GM12878 (cell line): ENCODE measurements around the gene LDB3. TPM values are rescaled to one million over a fixed set of nuclear protein-coding genes. Genes with fewer than 3 reads are reported as not detected.

Experiments
- ATAC-seq: fragments of 200-7000 bp; cut with Tn5 transposase; 3 replicates; pipeline ENCODE4 v1.9.1; 2020; ENCODE audit warnings: mild to moderate bottlenecking, moderate library complexity
- BruUV-seq: library from RNA; stranded (reverse); fragments of 400-500 nt; replicated peaks from 2 replicates; lab custom pipeline; 2021; lab: Mats Ljungman, UMichigan
- CTCF ChIA-PET: fragments of 300-600 bp; sonication (Branson Sonifier 250); formaldehyde crosslinking; extraction: SDS; loops from one replicate; lab custom pipeline; 2021; ENCODE audit warnings: inconsistent platforms; lab: Yijun Ruan, JAX
- POLR2A ChIA-PET: fragments of 350-600 bp; formaldehyde crosslinking; extraction: SDS; loops from one replicate; lab custom pipeline; 2021; ENCODE audit warnings: inconsistent platforms; lab: Charles Lee
- RAD21 ChIA-PET: fragments of 300-600 bp; sonication (Branson Sonifier 250); formaldehyde crosslinking; loops from one replicate; lab custom pipeline; 2023; ENCODE audit warnings: antibody characterized with exemption; ENCODE audit not compliant: unreplicated experiment; lab: Charles Lee
- SMC1A ChIA-PET: fragments of 300-600 bp; sonication (Branson Sonifier 250); formaldehyde crosslinking; loops from one replicate; lab custom pipeline; 2023; ENCODE audit not compliant: unreplicated experiment, uncharacterized antibody; lab: Charles Lee
- DNase-seq: peaks from one replicate; pipeline ENCODE4 v3.0.0-alpha.2; 2011; ENCODE audit warnings: low read depth, low spot score
- FAIRE-seq: peaks from 3 replicates; lab custom pipeline; 2011; peaks lifted over from hg19 to GRCh38; lab: Jason Lieb, UNC
- H2AFZ ChIP-seq: 2 replicates; pipeline ENCODE4 v1.6.0; 2011; ENCODE audit warnings: low read depth, low read length, control low read depth; ENCODE audit not compliant: control insufficient read depth
- H3K27ac ChIP-seq: 2 replicates; pipeline ENCODE4 v1.5.1; 2011; ENCODE audit warnings: control low read depth; ENCODE audit not compliant: control insufficient read depth, insufficient read depth
- H3K27me3 ChIP-seq, 2 experiments: replicated peaks in 1 of 2; 2 replicates each; pipeline versions ENCODE4 v1.6.0 to v1.6.1; 2011; ENCODE audit warnings: low read length in 1 of 2; ENCODE audit not compliant: control insufficient read depth in 2 of 2, insufficient read depth in 2 of 2
- H3K36me3 ChIP-seq, 2 experiments: 2 replicates each; pipeline ENCODE4 v1.5.1; 2011; ENCODE audit warnings: low read length in 1 of 2; ENCODE audit not compliant: control insufficient read depth in 2 of 2, insufficient read depth in 2 of 2
- H3K4me1 ChIP-seq: 2 replicates; pipeline ENCODE4 v1.6.1; 2011; ENCODE audit warnings: mild to moderate bottlenecking, low read length, moderate library complexity, mixed read lengths; ENCODE audit not compliant: control insufficient read depth, insufficient read depth
- H3K4me2 ChIP-seq: 2 replicates; pipeline ENCODE4 v1.6.0; 2011; ENCODE audit warnings: control low read depth; ENCODE audit not compliant: control insufficient read depth, insufficient read depth
- H3K4me3 ChIP-seq: fragments of 200-600 bp; sonication (generic); 2 replicates; pipeline ENCODE4 v1.5.1; 2016
- H3K79me2 ChIP-seq: 2 replicates; pipeline ENCODE4 v1.6.0; 2011; ENCODE audit warnings: low read length; ENCODE audit not compliant: control insufficient read depth, insufficient read depth
- H3K9ac ChIP-seq: 2 replicates; pipeline ENCODE4 v1.8.0; 2011; ENCODE audit warnings: low read length, control low read depth, mixed read lengths; ENCODE audit not compliant: control insufficient read depth, insufficient read depth
- H3K9me3 ChIP-seq: replicated peaks from 3 replicates; pipeline ENCODE4 v1.5.1; 2011; ENCODE audit warnings: mild to moderate bottlenecking, low read length; ENCODE audit not compliant: control insufficient read depth, insufficient read depth
- H4K20me1 ChIP-seq: 2 replicates; pipeline ENCODE4 v1.6.0; 2011; ENCODE audit not compliant: control insufficient read depth, insufficient read depth
- BCL11A ChIP-seq: IDR thresholded peaks from 2 replicates; pipeline ENCODE4 v1.6.1; 2011; ENCODE audit warnings: low read depth, low read length
- BCLAF1 ChIP-seq: fragments of 450-650 bp; IDR thresholded peaks from 2 replicates; pipeline ENCODE4 v1.6.1; 2017; ENCODE audit warnings: antibody characterized with exemption, mild to moderate bottlenecking, moderate library complexity
- CBFB ChIP-seq: IDR thresholded peaks from 2 replicates; pipeline ENCODE4 v1.6.1; 2016; ENCODE audit warnings: antibody characterized with exemption, low read depth
- CHD1 ChIP-seq: IDR thresholded peaks from 2 replicates; pipeline ENCODE4 v1.6.1; 2012; ENCODE audit warnings: low read depth, low read length, improper control_type of control experiment
- E2F8 ChIP-seq: fragments of 450-650 bp; IDR thresholded peaks from 2 replicates; pipeline ENCODE4 v1.6.1; 2018; ENCODE audit warnings: mild to moderate bottlenecking, low read depth, moderate library complexity; ENCODE audit not compliant: partially characterized antibody
- EP300 ChIP-seq, 2 experiments: fragments of 150-350 bp in 1 of 2; IDR thresholded peaks; 2 replicates each; pipeline ENCODE4 v1.6.1; 2011 to 2012; ENCODE audit warnings: low read depth in 2 of 2, low read length in 2 of 2, borderline replicate concordance in 1 of 2, improper control_type of control experiment in 1 of 2, inconsistent platforms in 1 of 2; ENCODE audit not compliant: control insufficient read depth in 1 of 2
- EZH2 ChIP-seq: IDR thresholded peaks from 2 replicates; pipeline ENCODE4 v1.6.1; 2012; ENCODE audit warnings: low read depth, mild to moderate bottlenecking, control low read depth, inconsistent platforms, low read length, borderline replicate concordance; ENCODE audit not compliant: control insufficient read depth
- FOS ChIP-seq: IDR thresholded peaks from 3 replicates; pipeline ENCODE4 v1.6.1; 2011; ENCODE audit warnings: borderline replicate concordance; ENCODE audit not compliant: insufficient read length; ENCODE audit errors: extremely low read depth
- FOXK2 ChIP-seq: fragments of 450-650 bp; IDR thresholded peaks from 2 replicates; pipeline ENCODE4 v1.6.1; 2017; ENCODE audit warnings: mild to moderate bottlenecking, moderate library complexity
- LARP7 ChIP-seq: fragments of 450-650 bp; IDR thresholded peaks from 2 replicates; pipeline ENCODE4 v1.6.1; 2017; ENCODE audit warnings: mild to moderate bottlenecking
- NFIC ChIP-seq: IDR thresholded peaks from 2 replicates; pipeline ENCODE4 v1.6.1; 2012; ENCODE audit warnings: low read depth, mild to moderate bottlenecking, inconsistent platforms, low read length, moderate library complexity
- SIN3A ChIP-seq: IDR thresholded peaks from 2 replicates; pipeline ENCODE4 v1.6.1; 2012; ENCODE audit warnings: low read depth, low read length, improper control_type of control experiment
- SMAD1 ChIP-seq: fragments of 450-650 bp; IDR thresholded peaks from 2 replicates; pipeline ENCODE4 v1.6.1; 2018; ENCODE audit warnings: mild to moderate bottlenecking, low read depth; ENCODE audit not compliant: partially characterized antibody
- SUPT20H ChIP-seq: IDR thresholded peaks from 2 replicates; pipeline ENCODE4 v1.6.1; 2011; ENCODE audit warnings: low read depth, mild to moderate bottlenecking, low read length, moderate library complexity, borderline replicate concordance; ENCODE audit not compliant: control insufficient read depth
- WGBS: methylation state at CpG from one replicate; pipeline ENCODE4 v1.1.6; 2016; ENCODE audit warnings: low lambda C conversion rate; ENCODE audit not compliant: insufficient replicate concordance, insufficient coverage; ENCODE audit errors: missing lambda C conversion rate; 5-methylcytosine and 5-hydroxymethylcytosine counted together
- in situ Hi-C: fragments of 300-500 bp; cut with MboI; formaldehyde crosslinking; loops from 9 replicates; pipeline ENCODE4 v1.14.3; 2018; ENCODE audit warnings: mixed read lengths
- intact Hi-C: fragments of 100-400 bp; cut with micrococcal nuclease; formaldehyde crosslinking; loops from one replicate; pipeline ENCODE4 v1.14.2; 2022; ENCODE audit not compliant: unreplicated experiment
- polyA plus RNA-seq, 11 experiments: library from polyadenylated mRNA; depleted of rRNA in 4 of 11; unstranded in 6 of 11; stranded (reverse) in 5 of 11; fragments of >200 nt; fragmentation: Nextera tagmentation in 4 of 11; fragmentation: Illumina TruSeq in 1 of 11; extraction: Ambion mirVana in 4 of 11; extraction: Trizol in 1 of 11; gene quantifications; 1 replicate in 1 of 11; 2 replicates in 10 of 11; pipeline versions ENCODE4 v1.2.1 to v1.2.3, GENCODE V29; 2011 to 2016; ENCODE audit warnings: inconsistent platforms in 2 of 11, missing spikeins in 2 of 11, low read depth in 1 of 11
- total RNA-seq, 4 experiments: library from RNA; depleted of rRNA in 3 of 4; stranded (reverse); fragments of >200 nt in 3 of 4; fragmentation: Illumina TruSeq in 1 of 4; extraction: Trizol in 1 of 4; gene quantifications; 2 replicates each; pipeline versions ENCODE4 v1.2.1 to v1.2.3, GENCODE V29; 2013 to 2021
- TF ChIP-seq, protein P1 (sequence below): IDR thresholded peaks from 2 replicates; pipeline ENCODE4 v1.6.1; 2011; ENCODE audit warnings: low read depth, low read length, improper control_type of control experiment, borderline replicate concordance
- TF ChIP-seq, protein P2 (sequence below), 3 experiments: IDR thresholded peaks in 2 of 3; conservative IDR thresholded peaks in 1 of 3; 2 replicates each; pipeline ENCODE4 v1.5.1; 2011; ENCODE audit warnings: low read depth in 3 of 3, low read length in 3 of 3, mild to moderate bottlenecking in 3 of 3, control low read depth in 2 of 3, moderate library complexity in 2 of 3, inconsistent platforms in 1 of 3, mixed read lengths in 1 of 3; ENCODE audit not compliant: control insufficient read depth in 2 of 3, insufficient read depth in 1 of 3; ENCODE audit errors: extremely low read depth in 1 of 3

The LDB3 gene
- total and polyA plus RNA-seq, 10 of the 15 experiments (the other 5 are each of a cell fraction or from before 2014, with no cell fraction given) = 0.02 to 0.07 (median 0.04) TPM; not detected in 1

DNA sequence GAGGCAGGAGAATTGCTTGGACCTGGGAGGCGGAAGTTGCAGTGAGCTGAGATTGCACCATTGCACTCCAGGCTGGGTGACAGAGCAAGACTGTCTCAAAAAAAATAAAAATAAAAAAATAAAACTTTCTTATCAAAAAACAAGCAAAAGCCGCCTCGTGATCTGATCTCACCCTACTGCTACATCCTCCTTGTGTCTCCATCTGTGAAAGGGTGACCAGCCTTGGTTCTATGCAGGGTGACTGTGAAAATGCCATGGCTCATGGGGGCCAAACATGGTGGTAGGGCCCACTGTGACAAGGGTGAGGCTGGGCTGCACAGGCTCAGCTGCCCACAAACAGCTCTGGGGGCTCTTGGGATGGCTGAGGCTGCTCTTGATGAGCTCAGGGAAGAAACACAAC, 14.9 kb upstream of the LDB3 start:
- RAD21 ChIA-PET = no interaction called here
- CTCF ChIA-PET = interaction anchor here (1.1 kb wide), 1 partner anchor 10 kb away, joined by 3 read pairs; no protein-coding TSS in a partner anchor
- ATAC-seq (no peak), DNase-seq (no peak), FAIRE-seq (no peak)
- no peak overlapping the region for H3K9ac ChIP-seq
- intact Hi-C loops (no loop called here), in situ Hi-C loops (no loop called here)
- no peaks in the 10 kb centered on the region for H3K9me3 ChIP-seq
- SMC1A ChIA-PET = no interaction called here
- POLR2A ChIA-PET = no interaction called here
- H3K4me2 ChIP-seq = no peak overlapping the region
- no peaks in the 10 kb centered on the region for H3K4me1 ChIP-seq
- no TSS peak for BruUV-seq
- no peak overlapping the region for H2AFZ ChIP-seq
- H3K4me3 ChIP-seq = no peak overlapping the region
- no peak overlapping the region for H3K27ac ChIP-seq
- H3K36me3 ChIP-seq = no peaks in the 10 kb centered on the region
- 53% methylated on average over 3 of the region's 3 CpGs for WGBS
- no peaks in the 10 kb centered on the region; the same call in 1 of the 2 replicates for H4K20me1 ChIP-seq
- no peaks in the 10 kb centered on the region; a peak in 1 of 4 replicates for H3K27me3 ChIP-seq
- no peaks in the 10 kb centered on the region for H3K79me2 ChIP-seq
- no peak for TF ChIP-seq EZH2
- no peak for TF ChIP-seq CBFB
- TF ChIP-seq, protein P1, sequence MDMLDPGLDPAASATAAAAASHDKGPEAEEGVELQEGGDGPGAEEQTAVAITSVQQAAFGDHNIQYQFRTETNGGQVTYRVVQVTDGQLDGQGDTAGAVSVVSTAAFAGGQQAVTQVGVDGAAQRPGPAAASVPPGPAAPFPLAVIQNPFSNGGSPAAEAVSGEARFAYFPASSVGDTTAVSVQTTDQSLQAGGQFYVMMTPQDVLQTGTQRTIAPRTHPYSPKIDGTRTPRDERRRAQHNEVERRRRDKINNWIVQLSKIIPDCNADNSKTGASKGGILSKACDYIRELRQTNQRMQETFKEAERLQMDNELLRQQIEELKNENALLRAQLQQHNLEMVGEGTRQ = no peak
- TF ChIP-seq, protein P2, sequence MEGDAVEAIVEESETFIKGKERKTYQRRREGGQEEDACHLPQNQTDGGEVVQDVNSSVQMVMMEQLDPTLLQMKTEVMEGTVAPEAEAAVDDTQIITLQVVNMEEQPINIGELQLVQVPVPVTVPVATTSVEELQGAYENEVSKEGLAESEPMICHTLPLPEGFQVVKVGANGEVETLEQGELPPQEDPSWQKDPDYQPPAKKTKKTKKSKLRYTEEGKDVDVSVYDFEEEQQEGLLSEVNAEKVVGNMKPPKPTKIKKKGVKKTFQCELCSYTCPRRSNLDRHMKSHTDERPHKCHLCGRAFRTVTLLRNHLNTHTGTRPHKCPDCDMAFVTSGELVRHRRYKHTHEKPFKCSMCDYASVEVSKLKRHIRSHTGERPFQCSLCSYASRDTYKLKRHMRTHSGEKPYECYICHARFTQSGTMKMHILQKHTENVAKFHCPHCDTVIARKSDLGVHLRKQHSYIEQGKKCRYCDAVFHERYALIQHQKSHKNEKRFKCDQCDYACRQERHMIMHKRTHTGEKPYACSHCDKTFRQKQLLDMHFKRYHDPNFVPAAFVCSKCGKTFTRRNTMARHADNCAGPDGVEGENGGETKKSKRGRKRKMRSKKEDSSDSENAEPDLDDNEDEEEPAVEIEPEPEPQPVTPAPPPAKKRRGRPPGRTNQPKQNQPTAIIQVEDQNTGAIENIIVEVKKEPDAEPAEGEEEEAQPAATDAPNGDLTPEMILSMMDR (IDR thresholded peaks at IDR 0.05 in 2 of 3, conservative IDR thresholded peaks at IDR 0.05 in 1 of 3; ENCODE audit: control insufficient read depth in 2 of 3, extremely low read depth in 1 of 3, insufficient read depth in 1 of 3, low read depth in 3 of 3, low read length in 3 of 3) = no peak
- TF ChIP-seq SIN3A = no peak
- no peak for TF ChIP-seq BCL11A
- TF ChIP-seq LARP7 = no peak
- TF ChIP-seq E2F8 = no peak
- no peak for TF ChIP-seq SMAD1
- no peak for TF ChIP-seq FOS
- no peak for TF ChIP-seq SUPT20H
- TF ChIP-seq EP300 (IDR thresholded peaks at IDR 0.05; ENCODE audit: borderline replicate concordance in 1 of 2, control insufficient read depth in 1 of 2, low read depth in 2 of 2, low read length in 2 of 2) = no peak
- no peak for TF ChIP-seq NFIC
- TF ChIP-seq CHD1 = no peak
- TF ChIP-seq FOXK2 = no peak
- TF ChIP-seq BCLAF1 = no peak
